Cerebellar nuclear complex (tissue), 1 donor: ENCODE measurements around the gene SFMBT2.

Experiments
- DNase-seq, 2 experiments: peaks; one replicate each; lab custom pipeline; 2025; lab: John Stamatoyannopoulos, UW

The SFMBT2 gene

DNA sequence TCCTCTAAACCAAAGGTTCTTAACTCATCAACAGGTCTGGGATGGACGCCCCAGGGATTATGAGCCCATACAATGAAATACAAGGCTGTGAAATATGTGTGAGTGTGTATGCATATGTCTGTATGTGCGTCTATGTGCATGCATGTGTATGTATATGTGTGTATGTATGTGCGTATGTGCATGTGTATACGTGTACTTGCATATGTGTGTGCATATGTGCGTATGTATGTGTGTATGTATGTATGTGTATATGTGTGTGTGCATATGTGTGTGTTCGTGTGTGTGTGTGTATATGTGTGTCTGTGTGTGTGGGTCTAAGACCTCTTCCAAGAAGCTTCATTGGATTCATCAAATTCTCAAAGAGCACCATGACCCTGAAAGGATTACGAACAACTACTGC lies 112.3 kb downstream of the SFMBT2 start:
- DNase-seq, result no peak

DNA sequence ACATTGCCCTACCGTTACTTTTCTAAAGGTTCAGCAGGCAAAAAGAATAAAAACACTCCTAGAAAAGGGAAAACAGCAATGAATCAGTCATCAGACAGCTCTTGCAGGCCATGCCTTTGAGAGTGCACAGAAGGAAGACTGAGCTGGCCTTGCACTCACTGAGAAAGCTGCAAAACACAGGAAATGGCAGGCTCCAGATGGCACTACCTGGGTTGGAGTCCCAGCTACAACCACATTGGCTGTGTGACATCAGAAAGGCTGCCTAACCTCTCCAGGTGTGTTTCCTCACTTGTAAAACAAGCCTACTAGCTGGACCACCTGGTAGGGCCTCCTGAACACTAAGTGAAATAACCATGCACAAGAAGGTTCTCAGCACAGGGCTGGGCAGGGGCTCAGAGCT lies 113.7 kb downstream of the SFMBT2 start:
- DNase-seq, result no peak

DNA sequence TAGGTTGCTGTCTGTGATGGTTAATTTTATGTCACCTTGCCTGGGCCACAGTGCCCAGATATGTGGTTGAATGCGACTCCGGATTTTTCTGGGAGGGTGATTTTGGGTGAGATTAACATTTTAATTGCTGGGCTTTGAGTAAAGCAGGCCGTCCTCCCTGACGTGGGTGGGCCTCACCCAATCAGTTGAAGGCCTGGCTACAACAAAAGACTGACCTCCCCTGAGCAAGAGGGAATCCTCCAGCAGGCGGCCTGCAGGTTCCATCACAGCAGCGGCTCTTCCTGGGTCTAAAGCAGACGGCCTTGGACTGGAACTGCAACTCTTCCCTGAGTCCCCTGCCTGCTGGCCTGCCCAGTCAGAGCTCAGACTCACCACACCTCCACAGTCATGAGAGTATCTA lies 114.2 kb downstream of the SFMBT2 start:
- no peak for DNase-seq

DNA sequence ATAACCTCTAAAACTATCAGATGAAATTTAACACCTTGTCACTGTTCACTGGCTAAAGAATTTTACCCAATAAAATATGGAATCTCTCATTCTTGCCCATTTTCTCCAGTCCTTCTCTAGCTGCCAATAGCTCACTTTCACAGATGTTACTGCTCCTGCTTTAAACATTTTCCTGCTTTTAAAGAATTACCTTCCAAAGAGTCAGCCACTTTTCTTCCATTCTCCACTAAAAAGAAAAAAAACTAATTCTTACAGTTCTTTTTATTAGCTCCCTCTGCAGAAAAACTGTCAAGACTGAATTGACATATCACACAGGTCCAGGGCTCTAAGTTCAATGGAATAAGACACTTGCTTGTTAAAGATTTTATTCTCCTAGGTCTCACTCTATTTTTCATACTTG lies 114.8 kb downstream of the SFMBT2 start:
- DNase-seq, result no peak

DNA sequence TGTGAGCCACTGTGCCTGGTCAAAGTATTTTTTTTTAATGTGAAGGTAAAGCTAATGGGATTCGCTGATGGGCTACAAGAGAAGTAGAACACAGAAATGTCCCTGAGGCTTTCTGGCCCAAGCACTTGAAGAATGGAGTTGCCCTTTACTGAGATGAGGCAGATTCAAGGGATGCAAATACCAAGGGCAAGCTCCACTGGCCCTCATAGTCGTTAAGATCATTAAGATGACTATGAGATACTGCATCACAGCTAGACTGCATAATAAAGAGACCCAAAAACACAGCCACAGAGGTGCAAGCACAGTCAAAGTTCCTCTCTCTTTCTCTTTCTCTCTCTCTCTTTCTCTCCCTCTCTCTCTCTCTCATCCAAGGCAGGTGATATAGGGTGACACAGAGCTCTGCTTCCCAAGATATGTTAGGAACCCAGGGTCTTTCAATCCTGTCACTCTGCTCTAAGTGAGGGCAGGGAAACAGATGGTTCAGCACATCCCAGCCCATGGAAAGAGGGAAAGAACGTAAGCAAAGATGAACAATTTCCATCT lies 117.4 kb downstream of the SFMBT2 start:
- DNase-seq, result no peak

DNA sequence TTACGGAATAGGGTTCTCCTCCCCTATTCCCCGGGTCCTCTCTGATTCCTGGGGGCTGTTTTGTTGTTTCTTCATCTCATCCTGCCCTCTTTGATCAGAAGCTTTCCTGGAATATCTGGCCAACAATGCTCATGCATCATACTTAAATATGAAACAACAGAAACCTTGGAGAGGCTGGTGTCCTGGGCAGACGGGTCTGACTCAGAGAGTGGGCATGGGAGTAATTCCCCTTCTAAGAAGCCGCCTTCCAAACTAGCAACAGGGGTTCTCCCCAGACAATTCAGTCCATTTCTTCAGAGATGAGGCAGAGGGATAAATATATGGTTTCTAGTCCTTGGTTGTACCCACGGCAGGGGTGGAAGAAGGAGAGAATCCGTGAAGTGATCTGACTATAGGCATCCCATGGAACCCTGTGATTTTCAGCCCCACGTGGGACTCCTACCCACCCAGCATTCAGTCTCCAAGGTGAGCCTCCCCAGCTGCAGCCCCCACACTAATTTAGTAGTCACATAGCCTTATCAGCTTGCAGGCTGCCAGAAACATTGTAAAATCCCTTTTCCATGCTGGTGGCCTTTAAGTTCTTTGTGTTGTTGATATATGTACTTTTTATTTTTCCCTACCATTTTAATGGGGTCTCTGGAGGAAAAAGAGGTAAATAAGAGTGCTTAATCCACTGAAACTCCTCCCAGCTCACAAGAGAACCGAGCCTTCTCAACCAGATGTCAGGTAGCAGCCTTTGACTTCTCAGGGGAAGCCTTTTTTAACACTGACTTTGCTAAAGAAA lies 119.2 kb downstream of the SFMBT2 start:
- DNase-seq, result no peak

DNA sequence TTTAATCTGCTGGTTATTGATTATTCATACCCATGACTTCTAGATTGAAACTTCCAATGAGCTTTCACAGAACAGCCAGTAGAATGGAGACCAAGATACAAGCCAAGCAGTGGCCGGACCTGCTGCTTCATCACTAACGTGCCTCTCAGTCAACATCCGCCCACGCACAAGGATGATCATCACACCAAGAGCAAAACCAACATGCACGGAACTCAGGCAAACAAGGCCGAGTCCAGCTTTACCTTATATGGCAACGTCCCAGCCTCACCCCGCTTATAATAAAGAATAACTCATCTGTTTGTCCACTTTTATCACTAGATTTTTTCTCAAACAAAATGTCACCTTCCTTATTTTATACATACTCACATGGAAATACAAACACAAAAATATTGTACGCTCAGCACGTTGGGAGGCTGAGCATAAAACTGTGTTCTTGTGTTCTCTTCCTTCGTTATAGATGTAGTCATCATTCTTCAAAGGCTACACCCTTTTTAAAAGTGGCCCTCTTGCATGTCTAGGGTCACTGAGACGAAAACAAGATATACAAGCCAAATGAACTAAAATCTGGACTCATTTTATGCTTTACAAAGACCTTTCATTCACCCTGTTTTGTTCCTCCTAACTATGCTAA lies 122.7 kb downstream of the SFMBT2 start:
- DNase-seq, result no peak

DNA sequence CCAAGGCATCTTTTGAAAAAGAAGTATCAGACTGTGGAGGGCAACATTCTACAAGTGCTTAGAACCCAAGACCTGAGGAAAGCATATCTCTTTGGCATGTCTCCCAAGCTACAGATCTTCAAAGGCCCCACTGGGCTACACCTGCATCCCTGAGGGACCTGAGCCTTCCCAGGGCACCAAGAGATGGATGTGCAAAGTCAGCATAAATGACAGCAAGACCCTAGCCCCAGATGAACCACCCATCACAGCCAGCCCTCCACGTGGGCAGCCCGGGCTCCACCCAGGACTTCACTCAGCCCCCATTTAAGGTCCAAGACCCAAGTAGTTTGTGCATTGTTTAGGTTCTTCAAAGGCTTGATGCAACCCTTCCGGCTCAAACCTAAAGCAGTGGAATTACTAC lies 123.5 kb downstream of the SFMBT2 start:
- DNase-seq, result no peak

DNA sequence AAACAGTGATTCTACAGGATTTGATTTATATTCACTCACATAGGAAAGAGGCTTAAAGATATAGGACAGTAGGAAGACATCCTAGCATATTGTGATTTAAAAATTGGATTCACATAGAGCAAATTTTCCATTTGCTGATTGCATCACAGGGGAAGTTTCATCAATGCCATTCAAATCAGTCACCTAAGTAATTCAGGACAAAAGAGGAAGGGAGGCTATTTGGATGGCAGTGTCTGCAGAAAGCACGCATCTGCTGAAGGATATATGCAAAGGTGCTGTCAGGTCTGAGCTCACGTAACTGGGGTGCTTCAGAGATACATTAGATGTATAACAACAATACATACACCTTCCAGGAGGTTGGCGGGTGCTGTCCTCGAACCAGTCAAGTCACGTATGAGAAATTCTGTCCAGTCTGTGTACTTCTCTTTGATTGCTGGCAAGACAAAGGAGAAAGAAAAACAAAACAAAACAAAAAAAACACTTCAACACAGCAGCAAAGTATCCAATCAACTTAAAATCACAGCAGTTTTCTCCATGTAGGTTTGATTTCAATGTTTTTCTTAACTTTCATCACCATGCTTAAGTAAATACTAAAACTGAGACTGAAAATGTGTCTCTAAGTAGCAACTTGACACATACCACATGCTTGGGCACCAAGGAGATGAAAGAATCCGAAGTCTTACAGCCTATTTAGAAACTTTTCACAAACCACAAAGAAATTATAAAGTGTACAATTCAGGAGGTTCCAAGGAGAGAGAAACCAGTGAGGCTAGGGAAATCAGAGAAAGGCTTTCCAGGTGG lies 125.1 kb downstream of the SFMBT2 start:
- no peak for DNase-seq

DNA sequence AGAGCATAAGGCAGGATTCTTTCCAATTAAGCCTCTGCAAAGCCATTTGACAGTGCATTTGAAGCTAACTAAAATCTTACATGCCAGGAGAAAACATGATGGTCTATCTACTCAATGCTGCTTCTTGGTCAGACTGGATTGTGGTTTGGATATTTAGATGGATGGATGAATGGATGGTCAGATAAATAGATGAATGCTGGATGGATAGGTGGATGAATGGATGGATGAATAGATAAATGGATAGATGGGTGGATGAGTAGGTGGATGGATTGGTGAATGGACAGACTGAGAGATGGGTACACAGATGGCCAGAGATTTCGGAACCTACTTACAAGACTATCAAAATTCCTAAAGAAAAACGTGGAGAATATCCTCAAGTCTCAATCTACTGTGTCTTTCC lies 127.6 kb downstream of the SFMBT2 start:
- DNase-seq, result no peak

DNA sequence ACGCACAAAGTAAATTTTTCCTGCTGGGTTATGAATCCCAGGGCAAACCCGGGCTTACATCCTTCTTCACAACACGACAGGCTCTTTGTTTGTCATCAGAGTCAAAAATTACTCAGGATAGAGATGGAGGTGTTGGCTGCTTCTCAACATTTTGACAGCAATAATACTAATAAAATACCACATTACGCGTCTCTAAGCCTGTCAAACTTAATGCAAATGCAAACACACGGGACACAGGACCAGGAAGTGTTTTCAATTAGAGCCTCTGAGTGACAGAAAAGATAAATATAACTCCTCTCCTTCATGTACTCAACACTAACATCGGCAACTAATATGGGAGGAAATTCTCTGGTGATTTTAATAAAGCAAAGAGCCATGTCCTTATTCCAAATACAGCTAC lies 128.4 kb downstream of the SFMBT2 start:
- no peak for DNase-seq

DNA sequence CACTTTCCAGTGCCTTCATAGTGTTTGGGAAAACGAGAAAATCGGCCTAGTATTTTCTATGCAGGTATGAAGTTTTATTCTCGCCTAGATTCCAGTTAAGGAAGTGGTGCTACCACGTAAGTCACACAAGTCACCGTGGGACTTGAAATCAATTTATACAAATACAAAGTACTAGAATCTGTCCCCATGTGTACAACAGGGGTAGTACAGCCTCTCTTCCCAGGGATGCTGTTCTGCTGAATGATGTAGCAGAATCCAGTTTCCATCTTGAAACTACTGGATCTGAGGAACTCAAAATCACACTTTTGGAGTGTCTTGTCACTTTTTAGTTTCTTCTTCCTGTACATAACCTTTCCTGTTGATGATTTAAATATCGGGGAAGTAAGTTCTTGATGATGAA lies 129.4 kb downstream of the SFMBT2 start:
- no peak for DNase-seq

DNA sequence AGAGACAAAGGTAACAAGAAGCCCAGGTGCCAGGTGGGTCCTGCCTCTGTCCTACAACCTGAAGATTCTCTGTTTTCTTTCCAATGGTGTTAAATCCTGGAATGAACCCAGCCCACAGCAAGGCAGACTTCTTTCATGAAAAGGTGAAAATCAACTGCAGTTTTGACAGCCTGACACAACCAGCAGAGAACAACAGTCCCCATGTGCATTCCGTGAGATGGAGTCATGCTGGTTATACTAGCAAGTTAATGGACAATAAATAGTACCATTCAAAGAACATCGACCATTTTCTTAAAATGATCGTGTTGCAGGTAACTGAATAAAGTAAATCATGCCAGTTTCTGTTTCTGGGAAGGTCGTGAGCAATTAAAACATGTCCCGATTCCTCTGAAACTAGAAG lies 131.5 kb downstream of the SFMBT2 start:
- DNase-seq, result no peak

DNA sequence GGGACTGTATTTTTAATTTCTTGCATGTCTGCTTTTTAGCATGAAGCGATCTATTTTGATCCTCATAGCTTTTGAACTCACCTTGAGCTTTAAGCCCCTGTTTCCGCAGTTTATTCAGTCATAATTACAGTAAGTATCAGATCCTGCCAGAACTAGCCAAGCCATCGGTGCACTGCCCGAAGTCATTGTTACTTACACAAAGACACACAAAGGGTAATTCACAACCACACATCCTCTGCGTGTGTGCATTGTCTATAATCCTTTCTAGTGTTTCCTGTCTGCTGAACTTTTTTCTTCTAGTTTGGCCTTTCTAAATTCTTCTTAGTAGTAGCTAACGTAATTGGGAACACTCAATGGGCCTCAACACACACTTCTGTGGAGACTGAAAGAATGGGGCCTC lies 133.0 kb downstream of the SFMBT2 start:
- no peak for DNase-seq

DNA sequence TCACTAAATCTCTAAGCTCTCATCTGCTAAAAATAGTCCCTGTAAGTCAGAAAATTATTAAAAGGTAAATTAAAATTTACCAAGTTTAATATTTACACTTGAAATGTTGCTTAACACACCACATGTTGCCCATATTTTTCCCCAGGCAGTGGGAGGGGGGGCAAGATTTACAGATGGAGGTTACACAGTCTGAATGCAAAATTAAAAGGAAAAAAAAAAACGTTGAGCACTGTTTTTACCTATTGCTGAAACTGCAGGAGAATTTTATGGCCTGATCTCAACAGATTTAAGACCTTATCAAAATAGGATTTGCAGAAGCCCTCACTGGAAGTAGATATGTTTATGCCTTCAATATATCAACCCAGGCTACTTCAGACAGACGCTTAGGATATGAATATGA lies 133.4 kb downstream of the SFMBT2 start:
- DNase-seq, result no peak

DNA sequence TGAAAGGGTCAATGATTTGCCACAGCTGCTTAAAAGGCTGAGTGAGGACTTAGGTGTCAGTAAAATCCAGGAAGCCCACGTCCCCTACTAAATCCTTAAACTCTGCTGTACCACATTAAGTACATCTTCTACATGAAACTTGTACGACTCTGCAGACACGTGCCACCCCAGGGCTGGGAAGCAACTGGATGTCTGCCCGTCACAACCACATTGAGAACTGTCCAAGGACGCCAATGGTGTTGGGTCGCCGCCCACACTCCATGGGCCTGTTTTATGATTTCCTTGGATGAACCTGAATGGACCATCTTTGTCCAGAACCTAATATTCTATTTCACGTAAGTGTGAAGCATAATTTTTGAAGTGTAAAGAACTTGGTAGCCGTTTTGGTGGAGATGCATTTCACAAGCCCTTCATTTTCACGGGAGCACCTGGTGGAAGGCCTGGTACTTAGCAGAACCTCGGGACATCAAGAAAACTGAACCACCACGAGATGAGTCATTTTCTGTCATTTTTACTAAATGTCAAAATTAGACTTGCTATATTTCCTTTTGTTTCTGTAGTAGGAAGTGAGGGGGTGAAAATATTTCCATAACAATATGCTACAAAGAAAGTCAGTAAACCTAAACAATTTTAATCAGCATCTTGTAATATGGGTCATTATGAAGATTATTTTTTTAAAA lies 134.9 kb downstream of the SFMBT2 start:
- no peak for DNase-seq

DNA sequence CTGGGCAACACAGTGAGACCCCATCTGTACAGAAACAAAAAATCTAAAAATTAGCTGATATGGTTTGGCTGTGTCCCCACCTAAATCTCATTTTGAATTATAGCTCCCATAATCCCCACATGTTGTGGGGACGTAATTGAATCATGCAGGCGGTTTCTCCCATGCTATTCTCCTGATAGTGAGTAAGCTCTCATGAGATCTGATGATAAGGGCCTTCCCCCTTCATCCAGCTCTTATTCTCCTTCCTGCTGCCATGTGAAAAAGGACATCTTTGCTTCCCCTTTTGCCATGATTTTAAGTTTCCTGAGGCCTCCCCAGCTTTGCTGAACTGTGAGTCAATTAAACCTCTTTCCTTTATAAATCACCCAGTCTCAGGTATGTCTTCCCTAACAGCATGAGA lies 136.5 kb downstream of the SFMBT2 start:
- DNase-seq, result no peak

DNA sequence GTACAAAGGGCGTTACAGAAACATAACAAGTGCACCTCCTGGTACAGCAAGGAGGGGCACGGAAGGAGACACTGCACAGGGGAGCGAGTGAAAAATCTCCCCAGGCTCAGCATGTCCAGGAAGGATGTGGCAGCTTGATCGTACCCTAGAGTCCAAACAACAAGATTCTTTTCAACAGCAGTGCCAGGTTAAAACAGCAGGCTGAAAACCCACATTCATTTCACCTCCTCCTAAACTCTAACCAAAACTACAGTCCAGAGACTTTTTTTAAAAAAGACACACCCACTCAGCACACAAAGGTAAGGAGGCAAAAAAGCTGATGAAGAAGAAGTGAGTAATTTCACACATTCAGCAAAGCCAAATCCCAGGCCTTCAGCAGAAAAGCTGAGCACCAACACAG lies 138.8 kb downstream of the SFMBT2 start:
- DNase-seq, result no peak

DNA sequence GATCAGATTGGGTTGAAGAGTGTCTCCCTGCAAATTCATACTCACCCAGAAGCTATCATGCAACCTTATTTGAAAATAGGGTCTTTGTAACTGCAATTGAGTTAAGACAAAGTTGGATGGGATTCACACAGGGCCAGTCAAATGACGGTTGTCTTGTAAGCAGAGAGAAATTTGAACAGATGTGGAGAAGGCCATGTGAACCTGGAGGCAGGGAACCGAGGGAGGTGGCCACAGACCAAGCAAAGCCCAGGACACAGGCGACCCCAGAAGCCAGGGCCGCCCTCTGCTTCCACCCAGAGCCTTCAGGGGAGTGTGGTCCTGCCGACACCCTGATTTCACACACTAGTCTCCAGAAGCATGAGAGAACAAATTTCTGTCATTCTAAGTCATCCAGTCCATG lies 140.8 kb downstream of the SFMBT2 start:
- DNase-seq, result no peak

DNA sequence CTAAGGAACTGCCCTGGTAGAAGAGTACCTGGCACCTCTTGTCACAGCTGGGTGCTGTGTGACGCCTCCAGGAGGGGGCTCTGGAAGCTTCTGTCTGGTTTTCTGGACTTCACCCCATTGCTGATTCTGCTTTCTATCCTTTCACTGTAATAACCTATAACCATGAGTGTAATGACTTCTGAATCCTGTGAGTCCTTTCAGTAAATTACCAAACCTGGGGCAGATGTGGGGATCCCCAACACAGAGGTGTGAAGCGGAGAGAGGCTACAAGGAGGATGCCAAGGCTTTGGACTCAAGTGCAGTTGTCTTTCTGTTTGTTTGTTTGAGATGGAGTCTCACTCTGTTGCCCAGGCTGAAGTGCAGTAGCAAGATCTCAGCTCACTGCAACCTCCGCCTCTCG lies 143.7 kb downstream of the SFMBT2 start:
- no peak for DNase-seq

DNA sequence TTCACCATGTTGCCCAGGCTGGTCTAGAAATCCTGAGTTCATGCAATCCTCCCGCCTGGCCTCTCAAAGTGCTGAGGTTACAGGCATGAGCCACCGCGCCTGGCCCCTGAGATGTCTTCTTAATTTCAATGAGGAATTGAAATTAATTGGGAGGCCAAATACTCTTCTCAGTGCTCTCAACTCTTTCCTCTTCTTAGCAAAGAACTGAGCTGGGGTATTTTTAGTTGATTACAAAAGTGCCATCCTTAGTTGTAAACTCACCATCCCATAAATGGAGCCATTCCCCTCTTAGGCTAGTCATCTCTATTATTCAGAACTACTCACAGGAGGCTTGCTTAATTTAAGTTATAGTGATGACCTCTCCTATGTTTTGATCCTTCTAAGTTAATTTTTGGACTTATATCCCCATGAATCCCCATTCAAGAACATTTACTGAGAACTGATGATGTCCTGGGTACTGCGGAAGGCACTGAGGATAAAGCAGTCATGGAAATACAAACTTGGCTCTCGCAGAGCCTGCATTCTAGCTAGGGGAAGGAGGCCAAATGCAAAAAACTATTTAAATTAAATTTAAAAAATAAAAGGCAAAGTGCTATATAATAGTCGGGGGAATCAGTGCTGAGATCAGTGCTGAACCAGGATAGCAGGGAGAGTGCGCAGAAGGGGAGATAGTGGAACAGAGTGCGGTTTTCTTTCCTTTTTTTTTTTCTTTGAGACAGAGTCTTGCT lies 145.3 kb downstream of the SFMBT2 start:
- DNase-seq, result no peak
